K562 (cell line): ENCODE results near the gene KIF17. TPM values are rescaled to one million over a fixed set of nuclear protein-coding genes. Genes with fewer than 3 reads are reported as not detected.

Experiments used
- ATAC-seq: fragments of 200-7000 bp; cut with Tn5 transposase; 3 replicates; pipeline ENCODE4 v1.9.1; 2020; ENCODE audit warnings: moderate library complexity
- BruUV-seq: library from RNA; stranded (reverse); fragments of 400-500 nt; replicated peaks from 2 replicates; lab custom pipeline; 2021; lab: Mats Ljungman, UMichigan
- CTCF ChIA-PET: fragments of 300-600 bp; formaldehyde crosslinking; extraction: SDS; loops from one replicate; lab custom pipeline; 2021; ENCODE audit warnings: low intra/inter-chr PET ratio; lab: Yijun Ruan, JAX
- POLR2A ChIA-PET: fragments of 300-600, 350-650 bp; sonication (Branson Sonifier 250); formaldehyde crosslinking; extraction: SDS; loops from one replicate; lab custom pipeline; 2021; ENCODE audit warnings: antibody characterized with exemption, inconsistent platforms; lab: Yijun Ruan, JAX
- DNase-seq, 4 experiments: peaks; one replicate each; pipeline versions ENCODE4 v3.0.0 to v3.0.0-alpha.2; 2011 to 2018; ENCODE audit warnings: low spot score in 3 of 4, mixed read lengths in 3 of 4; ENCODE audit errors: extremely low read depth in 1 of 4
- FAIRE-seq: peaks from 2 replicates; lab custom pipeline; 2011; peaks lifted over from hg19 to GRCh38; lab: Jason Lieb, UNC
- H2AFZ ChIP-seq: 2 replicates; pipeline ENCODE4 v1.6.0; 2011; ENCODE audit warnings: low read depth, low read length, control low read depth, inconsistent platforms
- H3K27ac ChIP-seq: fragments of 200-600 bp; 3 replicates; pipeline ENCODE4 v1.8.0; 2011; ENCODE audit warnings: low read depth, mild to moderate bottlenecking, control low read depth, inconsistent platforms, low read length, moderate library complexity, mixed read lengths; ENCODE audit errors: extremely low read depth
- H3K27me3 ChIP-seq, 2 experiments: fragments of 300-600 bp in 1 of 2; 2 replicates in 1 of 2; 3 replicates in 1 of 2; pipeline versions ENCODE4 v1.6.0 to v1.8.0; 2011; ENCODE audit warnings: inconsistent platforms in 2 of 2, low read length in 2 of 2, mild to moderate bottlenecking in 1 of 2, mixed read lengths in 1 of 2, moderate library complexity in 1 of 2; ENCODE audit not compliant: control insufficient read depth in 2 of 2, insufficient read depth in 2 of 2
- H3K36me3 ChIP-seq: fragments of 300-600 bp; 3 replicates; pipeline ENCODE4 v1.8.0; 2011; ENCODE audit warnings: mild to moderate bottlenecking, low read length, inconsistent platforms; ENCODE audit not compliant: control insufficient read depth, insufficient read depth
- H3K4me1 ChIP-seq, 2 experiments: fragments of 200-600 bp in 1 of 2; replicated peaks in 1 of 2; 2 replicates in 1 of 2; 3 replicates in 1 of 2; pipeline versions ENCODE4 v1.5.1 to v1.8.0; 2011; ENCODE audit warnings: inconsistent platforms in 2 of 2, low read length in 2 of 2, mild to moderate bottlenecking in 1 of 2, mixed read lengths in 1 of 2, moderate library complexity in 1 of 2; ENCODE audit not compliant: control insufficient read depth in 2 of 2, insufficient read depth in 2 of 2
- H3K4me2 ChIP-seq: 2 replicates; pipeline ENCODE4 v1.6.1; 2011; ENCODE audit warnings: low read length, control low read depth, inconsistent platforms, mixed read lengths; ENCODE audit not compliant: insufficient read depth
- H3K4me3 ChIP-seq: fragments of 200-600 bp; sonication (generic), shearing (Covaris generic); 2 replicates; pipeline ENCODE4 v1.5.1; 2016; ENCODE audit warnings: control low read depth, inconsistent platforms
- H3K79me2 ChIP-seq: fragments of 200-600 bp; 3 replicates; pipeline ENCODE4 v1.8.0; 2011; ENCODE audit warnings: low read length, inconsistent platforms; ENCODE audit not compliant: control insufficient read depth, insufficient read depth
- H3K9ac ChIP-seq, 2 experiments: 2 replicates each; pipeline versions ENCODE4 v1.6.0 to v1.6.1; 2011; ENCODE audit warnings: low read depth in 2 of 2, low read length in 2 of 2, control low read depth in 1 of 2, inconsistent platforms in 1 of 2, mild to moderate bottlenecking in 1 of 2, mixed read lengths in 1 of 2; ENCODE audit not compliant: insufficient read depth in 1 of 2
- H3K9me1 ChIP-seq: one replicate; pipeline ENCODE4 v1.6.0; 2011; ENCODE audit warnings: inconsistent platforms, mild to moderate bottlenecking, low read length, moderate library complexity; ENCODE audit not compliant: control insufficient read depth, insufficient read depth
- H3K9me3 ChIP-seq: replicated peaks from 2 replicates; pipeline ENCODE4 v1.5.1; 2011; ENCODE audit warnings: low read depth, low read length, inconsistent platforms; ENCODE audit not compliant: control insufficient read depth, insufficient read depth
- H4K20me1 ChIP-seq: replicated peaks from 2 replicates; pipeline ENCODE4 v1.6.1; 2011; ENCODE audit warnings: low read length, inconsistent platforms, mixed read lengths; ENCODE audit not compliant: control insufficient read depth, insufficient read depth
- ATF3 ChIP-seq, 2 experiments: fragments of 450-650 bp in 1 of 2; sonication (generic) in 1 of 2; formaldehyde crosslinking in 1 of 2; IDR thresholded peaks in 1 of 2; conservative IDR thresholded peaks in 1 of 2; 2 replicates each; pipeline versions ENCODE4 v1.6.1 to v1.8.1; 2016 to 2023; ENCODE audit warnings: mild to moderate bottlenecking in 2 of 2, moderate library complexity in 2 of 2, inconsistent platforms in 1 of 2, missing genetic modification reagents in 1 of 2
- CBX8 ChIP-seq: fragments of 200-600 bp; sonication (generic); IDR thresholded peaks from 2 replicates; pipeline ENCODE4 v1.6.1; 2012; ENCODE audit warnings: borderline replicate concordance, mixed run types, low read depth, mild to moderate bottlenecking, moderate library complexity, mixed read lengths, low read length, control low read depth, inconsistent platforms; ENCODE audit not compliant: poor library complexity, severe bottlenecking; ENCODE audit errors: extremely low read depth
- CEBPB ChIP-seq: fragments of 450-650 bp; IDR thresholded peaks from 2 replicates; pipeline ENCODE4 v1.6.1; 2016; ENCODE audit warnings: missing genetic modification characterization, missing compliant biosample characterization
- CTBP1 ChIP-seq: fragments of 450-650 bp; IDR thresholded peaks from 2 replicates; pipeline ENCODE4 v1.6.1; 2016; ENCODE audit warnings: borderline replicate concordance
- CTCF ChIP-seq, 3 experiments: IDR thresholded peaks in 2 of 3; conservative IDR thresholded peaks in 1 of 3; 2 replicates each; pipeline ENCODE4 v1.5.1; 2011 to 2012; ENCODE audit warnings: low read length in 3 of 3, mild to moderate bottlenecking in 3 of 3, control low read depth in 2 of 3, improper control_type of control experiment in 1 of 3, inconsistent platforms in 1 of 3, low read depth in 1 of 3, mixed read lengths in 1 of 3, moderate library complexity in 1 of 3; ENCODE audit not compliant: insufficient read depth in 2 of 3
- FOXP1 ChIP-seq: sonication (generic); formaldehyde crosslinking; IDR thresholded peaks from 2 replicates; pipeline ENCODE4 v1.8.0; 2022; ENCODE audit warnings: mild to moderate bottlenecking, missing genetic modification reagents
- PHTF2 ChIP-seq: fragments of 250-450 bp; sonication (Bioruptor Pico); IDR thresholded peaks from 2 replicates; pipeline ENCODE4 v1.5.0; 2021; ENCODE audit warnings: mild to moderate bottlenecking
- POLR2G ChIP-seq: fragments of 200-400 bp; formaldehyde crosslinking; IDR thresholded peaks from 2 replicates; pipeline ENCODE4 v1.6.1; 2017; ENCODE audit warnings: low read depth, mild to moderate bottlenecking, antibody characterized with exemption, low read length, moderate library complexity
- RAD21 ChIP-seq, 2 experiments: fragments of 250-450 bp in 1 of 2; fragments of 450-650 bp in 1 of 2; sonication (Bioruptor Pico) in 1 of 2; formaldehyde crosslinking in 1 of 2; IDR thresholded peaks in 1 of 2; conservative IDR thresholded peaks in 1 of 2; 2 replicates each; pipeline versions ENCODE4 v1.4.0 to v1.8.0; 2020 to 2022; ENCODE audit warnings: mild to moderate bottlenecking in 2 of 2, moderate library complexity in 1 of 2
- RFX1 ChIP-seq: fragments of 450-650 bp; IDR thresholded peaks from 2 replicates; pipeline ENCODE4 v1.6.1; 2016; ENCODE audit warnings: mild to moderate bottlenecking, moderate library complexity
- SP1 ChIP-seq: sonication (generic); formaldehyde crosslinking; IDR thresholded peaks from 2 replicates; pipeline ENCODE4 v1.8.1; 2022; ENCODE audit warnings: mild to moderate bottlenecking, missing genetic modification reagents
- ZBTB17 ChIP-seq: fragments of 450-650 bp; formaldehyde crosslinking; IDR thresholded peaks from 2 replicates; pipeline ENCODE4 v1.4.0; 2020; ENCODE audit warnings: mild to moderate bottlenecking
- ZNF398 ChIP-seq: fragments of 250-450 bp; sonication (Bioruptor Pico); IDR thresholded peaks from 2 replicates; pipeline ENCODE4 v1.8.0; 2021; ENCODE audit warnings: moderate library complexity, mild to moderate bottlenecking, inconsistent platforms
- ZNF583 ChIP-seq: fragments of 250-450 bp; sonication (Bioruptor Pico); IDR thresholded peaks from 2 replicates; pipeline ENCODE4 v1.4.0; 2020
- WGBS: fragments of 100-300 bp; shearing (Covaris generic); methylation state at CpG from one replicate; pipeline ENCODE4 v1.1.6; 2016; ENCODE audit warnings: low coverage, mixed read lengths; ENCODE audit not compliant: insufficient coverage; ENCODE audit errors: missing lambda C conversion rate; 5-methylcytosine and 5-hydroxymethylcytosine counted together
- in situ Hi-C: fragments of 300-500 bp; cut with MboI; formaldehyde crosslinking; loops from 4 replicates; pipeline ENCODE4 v1.15.0; 2018; ENCODE audit warnings: inconsistent platforms, mixed read lengths
- intact Hi-C: fragments of 100-400 bp; cut with micrococcal nuclease; formaldehyde crosslinking; loops from 2 replicates; pipeline ENCODE4 v1.14.2; 2022
- polyA plus RNA-seq, 8 experiments: library from polyadenylated mRNA; depleted of rRNA in 4 of 8; stranded (reverse) in 5 of 8; unstranded in 3 of 8; fragments of >200 nt; fragmentation: Nextera tagmentation in 2 of 8; fragmentation: Illumina TruSeq in 1 of 8; extraction: Ambion mirVana in 2 of 8; extraction: Trizol in 1 of 8; gene quantifications; 2 replicates each; pipeline versions ENCODE4 v1.2.1 to v1.2.3, GENCODE V29; 2011 to 2014; ENCODE audit warnings: inconsistent platforms in 1 of 8, missing spikeins in 1 of 8
- total RNA-seq, 7 experiments: library from RNA; depleted of rRNA in 6 of 7; stranded (reverse); fragments of >200 nt in 6 of 7; fragmentation: Illumina TruSeq in 2 of 7; extraction: Trizol in 2 of 7; gene quantifications; 2 replicates each; pipeline versions ENCODE4 v1.2.1 to v1.2.3, GENCODE V29; 2011 to 2021; ENCODE audit warnings: low replicate concordance in 1 of 7

Gene KIF17
- total and polyA plus RNA-seq, 9 of the 15 experiments (the other 6 are each of a cell fraction or from before 2014, with no cell fraction given): 0.04 to 0.47 (median 0.18) TPM; not detected in 5

- peaks cover 2% of the 10 kb centered on the region for H3K9me1 ChIP-seq
- DNase-seq (peak; percentile 48 to 55 (median 53)), ATAC-seq (peak; percentile 66), FAIRE-seq (no peak)
- intact Hi-C loops: no loop called here
- H3K4me2 ChIP-seq: no peak overlapping the region
- no peak overlapping the region for H3K4me3 ChIP-seq
- H2AFZ ChIP-seq: peak overlapping the region; percentile 14; the same call in 1 of the 2 replicates
- H3K27me3 ChIP-seq: peaks cover 13 to 45% of the 10 kb centered on the region in 2 experiments; a peak in 4 of 5 replicates
- no peaks in the 10 kb centered on the region for H3K79me2 ChIP-seq
- H3K9ac ChIP-seq: peak overlapping the region in 1 of 2 experiments; percentile 70; a peak in 2 of 4 replicates
- in situ Hi-C loops: no loop called here
- peaks cover 4% of the 10 kb centered on the region for H4K20me1 ChIP-seq
- 13% methylated on average over 29 of the region's 29 CpGs for WGBS
- POLR2A ChIA-PET: interaction anchor here (0.7 kb wide), 1 partner anchor 579 kb away, joined by 3 read pairs; no protein-coding TSS in a partner anchor
- BruUV-seq: no TSS peak
- H3K27ac ChIP-seq: no peak overlapping the region
- no peaks in the 10 kb centered on the region; the same call in 1 of the 2 replicates for H3K9me3 ChIP-seq
- CTCF ChIA-PET: no interaction called here
- no peaks in the 10 kb centered on the region for H3K36me3 ChIP-seq
- H3K4me1 ChIP-seq: peaks cover 5 to 36% of the 10 kb centered on the region in 2 experiments; a peak in 3 of 5 replicates
- TF ChIP-seq CEBPB (peak; percentile 63), ZNF398 (CRISPR knock-in tag) (no peak), CBX8 (no peak), POLR2G (no peak), ATF3 (IDR thresholded peaks at IDR 0.05) (peak; percentile 64), ATF3 (CRISPR knock-in tag; conservative IDR thresholded peaks at IDR 0.05) (no peak), RFX1 (peak; percentile 95), FOXP1 (0 out of 2 replicates have a peak, but pooled peaks have one; percentile 29), CTBP1 (peak; percentile 91), ZBTB17 (CRISPR knock-in tag) (no peak), PHTF2 (CRISPR knock-in tag) (no peak), SP1 (CRISPR knock-in tag) (no peak), CTCF (IDR thresholded peaks at IDR 0.05 in 2 of 3, conservative IDR thresholded peaks at IDR 0.05 in 1 of 3; ENCODE audit: insufficient read depth in 2 of 3, low read depth in 1 of 3, low read length in 3 of 3) (peak in 2 of 3 experiments; percentile 28 to 54; a peak in 1 of 6 replicates), RAD21 (CRISPR knock-in tag; conservative IDR thresholded peaks at IDR 0.05 in 1 of 2, IDR thresholded peaks at IDR 0.05 in 1 of 2) (no peak), ZNF583 (CRISPR knock-in tag) (no peak)
These were observed 6.3 kb downstream of the KIF17 start for GRCh38 chr1:20711285-20712214.
